Measurements from ENCODE around the gene RIPK4. TPM values are rescaled to one million over a fixed set of nuclear protein-coding genes. Genes with fewer than 3 reads are reported as not detected.

RIPK4 gene
- total RNA-seq, 1 experiment from 2014 or later, result 16.5 TPM

DNA sequence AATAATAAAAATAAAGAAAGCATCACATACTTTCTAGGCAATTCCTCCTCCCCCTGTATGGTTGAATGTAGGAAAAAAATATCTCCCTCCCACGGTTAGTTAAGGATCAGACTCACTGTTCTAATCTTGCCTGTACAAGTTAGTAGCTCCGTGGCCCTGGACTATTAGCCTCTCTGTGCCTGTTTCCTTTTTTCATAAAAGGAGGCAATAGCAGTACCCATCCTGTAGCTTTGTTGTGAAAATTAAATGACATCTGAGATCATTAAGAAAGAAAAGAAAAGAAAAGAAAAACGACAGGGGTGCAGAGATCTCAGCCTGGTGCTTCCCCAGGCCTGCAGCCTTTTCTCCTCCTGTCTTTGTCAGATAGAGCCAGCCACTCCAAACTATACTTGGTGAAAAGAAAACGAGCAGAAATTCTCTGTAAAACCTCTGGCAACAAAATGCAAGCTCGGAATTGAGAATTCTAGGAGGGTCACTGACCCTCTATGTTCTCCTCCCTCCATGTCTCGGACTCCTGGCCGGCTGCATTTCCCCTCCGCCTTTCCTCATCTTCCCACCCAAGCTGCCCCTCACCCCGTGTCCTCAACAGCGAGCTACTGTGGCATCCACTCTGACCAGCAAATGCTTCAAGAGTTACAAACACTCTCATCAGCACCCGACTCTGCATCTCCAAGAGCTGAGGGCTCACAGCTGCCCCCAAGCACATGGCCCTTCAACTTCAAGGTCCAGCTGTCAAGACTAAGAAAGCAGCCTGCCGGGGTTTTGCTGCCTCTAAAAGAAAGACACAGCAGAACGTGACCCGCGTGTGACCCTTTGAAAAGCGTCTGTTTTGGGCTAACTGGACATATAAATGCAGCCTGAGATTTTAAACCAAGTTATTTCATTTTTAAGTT is 13.6 kb downstream of the RIPK4 start:
- no peak for DNase-seq (ENCODE audit: low spot score)

DNA sequence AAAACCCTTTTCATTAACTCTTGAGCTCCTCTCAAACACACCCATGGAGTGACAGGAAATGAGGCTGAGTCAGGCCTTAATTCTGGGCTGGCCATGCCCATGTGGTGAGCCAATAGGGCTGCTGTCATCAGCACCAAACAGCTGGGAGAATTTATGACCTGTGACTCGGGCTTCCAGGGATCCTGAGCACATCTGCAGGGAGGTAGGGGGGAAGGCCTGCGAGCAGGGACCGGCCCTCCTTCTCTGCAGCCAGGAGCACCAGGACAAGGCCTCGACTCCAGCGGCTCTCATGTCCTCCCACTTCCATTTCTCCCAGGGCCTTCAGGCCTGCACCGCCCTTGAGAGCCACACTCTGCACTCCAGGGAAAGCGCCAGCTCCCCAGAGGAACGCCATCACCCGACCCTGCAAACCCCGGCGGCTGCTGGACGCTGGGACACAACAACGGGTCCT is 14.6 kb downstream of the RIPK4 start:
- peak; percentile 94 for DNase-seq (ENCODE audit: low spot score)

- DNase-seq (ENCODE audit: low spot score), result no peak
Measured at GRCh38 chr21:41751611-41752011, 15.2 kb downstream of the RIPK4 start.

DNA sequence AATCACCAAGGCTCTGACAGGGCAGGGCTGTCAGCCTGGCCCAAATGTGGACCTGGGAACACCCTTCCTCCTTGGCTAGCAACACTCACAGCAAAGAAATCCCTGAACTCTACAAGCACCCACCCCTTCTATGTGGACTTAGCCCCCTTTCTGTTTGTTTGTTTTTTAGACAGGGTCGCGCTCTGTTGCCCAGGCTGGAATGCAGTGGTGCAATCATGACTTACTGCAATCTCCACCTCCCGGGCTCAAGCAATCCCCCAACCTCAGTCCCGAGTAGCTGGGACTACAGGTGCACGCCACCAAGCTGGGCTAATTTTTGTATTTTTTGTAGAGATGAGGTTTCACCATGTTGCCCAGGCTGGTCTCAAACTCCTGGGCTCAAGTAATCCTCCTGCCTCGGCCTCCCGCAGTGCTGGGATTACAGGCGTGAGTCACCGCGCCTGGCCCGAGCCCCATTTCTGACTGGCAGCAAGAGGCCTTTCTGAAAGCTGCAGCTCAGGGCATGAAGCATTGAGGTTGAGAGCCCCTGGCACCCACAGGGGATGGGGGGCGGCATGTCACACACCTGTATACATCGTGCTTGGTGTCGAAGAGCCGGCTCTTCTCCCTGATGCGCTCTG is 16.2 kb downstream of the RIPK4 start:
- no peak for DNase-seq (ENCODE audit: low spot score)

- no peak for DNase-seq (ENCODE audit: low spot score)
Measured at GRCh38 chr21:41750051-41750450, 16.8 kb downstream of the RIPK4 start.

GRCh38 chr21:41749286-41749685 is 17.6 kb downstream of the RIPK4 start:
- DNase-seq (ENCODE audit: low spot score), result no peak

- DNase-seq (ENCODE audit: low spot score), result no peak
Measured at GRCh38 chr21:41747943-41748738, 18.7 kb downstream of the RIPK4 start.

- no peak for DNase-seq (ENCODE audit: low spot score)
Measured at GRCh38 chr21:41746744-41747006, 20.2 kb downstream of the RIPK4 start.

GRCh38 chr21:41745971-41746743 is 20.7 kb downstream of the RIPK4 start:
- no peak for DNase-seq (ENCODE audit: low spot score)

- DNase-seq (ENCODE audit: low spot score), result no peak
Measured at GRCh38 chr21:41745026-41745820, 21.6 kb downstream of the RIPK4 start.

- DNase-seq (ENCODE audit: low spot score), result no peak
Measured at GRCh38 chr21:41744028-41744930, 22.6 kb downstream of the RIPK4 start.

- DNase-seq (ENCODE audit: low spot score), result no peak
Measured at GRCh38 chr21:41743321-41744027, 23.4 kb downstream of the RIPK4 start.

GRCh38 chr21:41742073-41742875 is 24.6 kb downstream of the RIPK4 start:
- DNase-seq (ENCODE audit: low spot score), result no peak

DNA sequence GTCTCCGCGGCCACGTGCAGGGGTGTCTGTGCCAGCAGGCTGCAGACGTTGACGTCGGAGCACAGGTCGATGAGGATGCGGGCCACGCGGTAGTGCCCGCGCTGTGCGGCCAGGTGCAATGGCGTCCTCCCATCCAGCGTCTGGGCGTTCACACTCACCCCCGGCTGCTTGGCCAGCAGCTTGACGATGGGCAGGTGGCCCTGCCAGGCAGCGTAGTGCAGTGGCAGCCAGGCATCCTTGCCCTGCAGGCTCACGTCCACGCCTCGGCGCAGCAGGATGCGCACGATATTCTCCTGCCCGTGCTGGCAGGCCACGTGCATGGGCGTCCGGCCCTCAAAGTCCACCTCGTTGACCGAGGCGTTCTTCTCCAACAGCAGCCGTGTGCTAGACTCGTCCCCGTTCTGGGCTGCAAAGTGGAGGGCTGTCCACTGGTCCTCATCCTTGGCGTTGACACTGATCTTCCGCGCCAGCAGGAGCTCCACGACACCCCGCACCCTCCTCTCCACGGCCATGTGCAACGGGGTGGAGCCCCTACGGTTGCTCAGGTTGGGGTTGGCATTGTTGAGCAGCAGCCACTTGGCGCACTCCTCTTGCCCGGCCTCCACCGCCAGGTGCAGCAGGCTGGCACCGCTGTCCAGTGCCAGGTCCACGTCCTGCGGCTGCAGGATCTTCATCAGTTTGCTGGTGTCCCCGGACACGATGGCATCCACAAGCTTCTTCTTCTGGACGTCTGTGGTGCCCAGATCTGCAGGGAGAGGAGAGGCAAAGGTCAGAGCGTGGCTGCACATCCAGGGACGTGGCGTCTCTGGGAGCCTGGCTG is 25.4 kb downstream of the RIPK4 start:
- DNase-seq (ENCODE audit: low spot score), result no peak

DNA sequence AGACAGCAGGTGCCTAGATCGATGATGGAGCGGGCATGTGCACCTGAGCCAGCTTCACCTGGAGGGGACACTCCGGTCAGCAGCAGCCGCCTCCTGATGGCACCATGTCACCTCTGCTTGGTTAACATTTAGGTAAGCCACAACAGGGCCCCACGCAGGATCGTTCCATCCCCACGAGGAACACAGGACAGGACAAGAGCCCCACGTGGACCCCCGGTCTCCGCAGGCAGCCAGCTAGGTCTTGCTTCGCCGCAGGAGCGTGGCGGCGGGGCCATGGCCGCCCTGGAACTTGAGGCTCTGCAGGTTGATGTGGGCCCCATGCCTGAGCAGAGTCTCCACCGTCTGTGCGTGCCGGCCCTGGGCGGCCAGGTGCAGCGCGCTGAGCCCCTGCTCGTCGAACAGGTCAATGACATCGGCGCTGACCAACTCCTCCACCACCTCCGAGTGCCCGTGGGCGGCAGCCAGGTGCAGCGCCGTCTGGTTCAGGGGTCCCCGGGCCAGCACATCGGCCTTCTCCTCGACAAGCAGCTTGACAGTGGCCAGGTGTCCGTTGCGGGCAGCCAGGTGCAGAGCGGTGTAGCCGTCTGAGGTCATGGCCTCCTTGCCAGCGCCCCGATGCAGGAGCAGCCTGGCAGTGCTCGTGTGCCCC is 26.1 kb downstream of the RIPK4 start:
- DNase-seq (ENCODE audit: low spot score), result no peak

GRCh38 chr21:41739936-41740335 is 26.9 kb downstream of the RIPK4 start:
- DNase-seq (ENCODE audit: low spot score), result no peak

DNA sequence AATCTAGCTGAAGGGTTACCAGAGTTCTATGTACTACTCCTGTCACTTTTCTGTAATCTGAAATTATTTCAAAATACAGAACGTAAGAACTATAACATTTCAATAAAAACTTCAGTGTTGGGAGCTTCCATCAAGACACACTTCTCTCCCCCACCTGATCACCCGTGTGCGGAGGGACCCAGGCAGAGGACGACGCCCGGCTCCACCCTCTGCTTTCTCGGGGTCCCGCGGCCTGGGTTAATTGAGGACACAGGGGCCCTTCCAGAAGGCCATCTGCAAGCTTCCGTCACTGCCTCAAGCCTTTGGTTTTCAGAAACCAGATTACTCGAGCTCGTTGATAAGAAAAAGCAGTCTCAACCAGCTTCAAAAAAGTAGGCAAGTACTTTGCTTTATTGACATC is 27.8 kb downstream of the RIPK4 start:
- DNase-seq (ENCODE audit: low spot score), result no peak
